ENCODE measurements around the gene IQGAP3.
"Not testable (repeated sequence)": the region's sequence is repeated elsewhere in the genome, so short reads cannot be mapped to it uniquely, and the experiment has no call there.

The IQGAP3 gene, protein sequence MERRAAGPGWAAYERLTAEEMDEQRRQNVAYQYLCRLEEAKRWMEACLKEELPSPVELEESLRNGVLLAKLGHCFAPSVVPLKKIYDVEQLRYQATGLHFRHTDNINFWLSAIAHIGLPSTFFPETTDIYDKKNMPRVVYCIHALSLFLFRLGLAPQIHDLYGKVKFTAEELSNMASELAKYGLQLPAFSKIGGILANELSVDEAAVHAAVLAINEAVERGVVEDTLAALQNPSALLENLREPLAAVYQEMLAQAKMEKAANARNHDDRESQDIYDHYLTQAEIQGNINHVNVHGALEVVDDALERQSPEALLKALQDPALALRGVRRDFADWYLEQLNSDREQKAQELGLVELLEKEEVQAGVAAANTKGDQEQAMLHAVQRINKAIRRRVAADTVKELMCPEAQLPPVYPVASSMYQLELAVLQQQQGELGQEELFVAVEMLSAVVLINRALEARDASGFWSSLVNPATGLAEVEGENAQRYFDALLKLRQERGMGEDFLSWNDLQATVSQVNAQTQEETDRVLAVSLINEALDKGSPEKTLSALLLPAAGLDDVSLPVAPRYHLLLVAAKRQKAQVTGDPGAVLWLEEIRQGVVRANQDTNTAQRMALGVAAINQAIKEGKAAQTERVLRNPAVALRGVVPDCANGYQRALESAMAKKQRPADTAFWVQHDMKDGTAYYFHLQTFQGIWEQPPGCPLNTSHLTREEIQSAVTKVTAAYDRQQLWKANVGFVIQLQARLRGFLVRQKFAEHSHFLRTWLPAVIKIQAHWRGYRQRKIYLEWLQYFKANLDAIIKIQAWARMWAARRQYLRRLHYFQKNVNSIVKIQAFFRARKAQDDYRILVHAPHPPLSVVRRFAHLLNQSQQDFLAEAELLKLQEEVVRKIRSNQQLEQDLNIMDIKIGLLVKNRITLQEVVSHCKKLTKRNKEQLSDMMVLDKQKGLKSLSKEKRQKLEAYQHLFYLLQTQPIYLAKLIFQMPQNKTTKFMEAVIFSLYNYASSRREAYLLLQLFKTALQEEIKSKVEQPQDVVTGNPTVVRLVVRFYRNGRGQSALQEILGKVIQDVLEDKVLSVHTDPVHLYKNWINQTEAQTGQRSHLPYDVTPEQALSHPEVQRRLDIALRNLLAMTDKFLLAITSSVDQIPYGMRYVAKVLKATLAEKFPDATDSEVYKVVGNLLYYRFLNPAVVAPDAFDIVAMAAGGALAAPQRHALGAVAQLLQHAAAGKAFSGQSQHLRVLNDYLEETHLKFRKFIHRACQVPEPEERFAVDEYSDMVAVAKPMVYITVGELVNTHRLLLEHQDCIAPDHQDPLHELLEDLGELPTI (N-terminal part only)

DNA sequence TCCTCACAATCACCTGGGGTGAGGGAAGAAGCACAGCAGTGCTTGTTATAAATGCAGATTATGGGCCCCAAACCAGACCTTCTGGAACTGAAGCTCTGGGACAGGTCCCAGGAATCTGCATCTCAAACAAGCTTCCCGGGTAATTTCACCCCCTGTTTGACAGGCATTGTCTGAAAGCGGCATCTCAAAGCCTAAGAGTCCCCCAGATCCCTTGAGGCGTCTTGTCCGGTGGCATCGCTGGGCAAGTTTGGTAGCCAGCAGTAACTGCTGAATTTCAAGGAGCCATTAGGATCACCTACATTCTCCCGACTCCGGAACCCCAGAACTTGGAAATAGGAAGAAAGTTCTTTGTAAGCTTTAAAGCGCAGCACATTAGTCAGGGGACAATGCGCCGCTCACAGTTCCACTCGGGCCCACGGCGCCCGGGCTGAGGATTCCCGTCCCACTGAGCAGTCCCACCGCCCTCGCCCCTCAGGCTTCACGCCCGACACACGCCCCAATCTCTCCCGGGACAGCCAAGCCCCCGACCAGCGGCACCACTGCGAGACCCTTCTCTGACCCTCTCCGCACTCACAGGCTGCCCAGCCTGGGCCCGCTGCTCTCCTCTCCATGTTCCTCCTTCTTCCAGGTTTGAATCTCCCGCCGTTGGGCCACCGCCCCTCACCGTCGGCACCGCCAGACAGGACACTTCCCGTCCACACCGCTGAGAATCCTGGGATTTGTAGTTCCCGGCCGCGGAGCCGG lies at the start of gene IQGAP3:
Gene IQGAP3 (minus strand): TSS at position 647 of the 744 bp plus-strand sequence. CDS start 36 bp downstream, at position 611.
- DNase-seq (ENCODE audit: low read depth) = peak; percentile 71

DNA sequence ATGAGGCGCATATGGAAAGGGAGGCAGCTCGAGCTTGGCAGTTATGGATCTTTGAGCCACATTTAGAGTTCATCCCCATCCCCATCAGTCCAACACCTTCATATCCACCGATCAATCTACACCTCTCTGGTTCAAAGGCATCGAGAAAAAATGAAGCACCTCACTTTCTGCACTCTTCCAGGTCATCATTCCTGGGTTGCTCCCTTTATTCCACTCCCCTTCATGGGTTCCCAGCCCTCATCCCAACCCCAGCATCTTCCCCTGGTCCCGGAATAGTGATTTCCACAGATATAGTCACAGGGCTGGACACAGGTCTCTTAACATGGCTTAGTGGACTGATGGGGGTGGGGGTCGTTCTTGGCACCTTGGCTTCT lies 47.2 kb upstream of the IQGAP3 start:
- DNase-seq (ENCODE audit: low read depth) = no peak

DNA sequence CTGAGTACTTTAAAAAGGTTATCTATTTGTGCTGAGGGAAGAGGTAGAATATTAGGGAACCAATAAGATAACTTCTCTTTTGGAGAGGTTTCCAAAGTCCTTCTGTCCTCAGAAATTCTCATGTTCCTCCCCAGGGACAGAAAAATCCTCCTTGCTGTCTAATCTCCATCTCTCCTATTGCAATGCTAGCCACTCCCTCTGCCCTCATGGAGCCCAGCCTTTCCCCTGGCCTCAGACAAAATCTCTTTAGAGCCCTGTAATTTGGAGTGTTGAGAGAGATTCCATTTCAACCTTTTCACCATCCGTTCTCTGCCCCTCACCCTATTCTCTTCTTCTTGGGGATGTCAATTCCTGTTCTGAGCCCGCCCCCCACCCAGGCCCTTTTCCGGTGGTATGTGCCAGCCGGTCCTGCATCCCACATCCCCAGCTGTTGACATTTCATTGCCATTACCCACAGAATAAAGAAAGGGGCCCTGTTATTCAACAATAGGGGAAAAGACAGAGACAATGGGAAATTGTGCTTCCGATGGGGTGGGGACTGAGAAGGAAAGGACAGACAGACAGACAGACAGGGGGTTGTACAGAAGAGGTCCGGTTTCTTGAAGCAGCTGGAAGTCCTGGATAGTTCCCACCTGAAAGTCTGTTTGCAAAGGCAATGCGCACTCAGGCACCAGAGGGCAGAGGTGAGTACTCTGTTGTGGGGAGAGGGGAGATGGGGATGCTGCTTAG lies 46.7 kb upstream of the IQGAP3 start, which contains the start of gene HAPLN2:
Gene HAPLN2 (plus strand): TSS at position 563 of the 729 bp plus-strand sequence. CDS start 4,076 bp downstream, outside the sequence.
- peak; percentile 17 for DNase-seq (ENCODE audit: low read depth)

DNA sequence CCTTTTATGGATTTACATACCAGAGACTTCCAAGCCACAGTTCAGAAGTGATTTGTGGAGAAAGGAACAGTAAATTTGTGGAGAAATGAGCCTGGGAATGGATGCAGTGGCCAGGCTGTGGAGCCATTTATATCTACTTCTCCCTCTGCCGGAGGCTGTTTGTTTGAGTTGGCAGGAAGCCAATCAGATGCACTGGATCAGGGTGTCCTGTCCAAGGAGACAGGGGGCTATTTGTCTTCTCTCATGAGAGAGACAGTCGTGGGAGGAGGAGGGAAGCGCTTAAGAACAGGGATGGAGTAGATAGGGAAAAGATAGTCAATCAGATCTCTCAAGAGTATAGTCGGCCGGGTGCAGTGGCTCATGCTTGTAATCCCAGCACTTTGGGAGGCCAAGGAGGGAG lies 44.1 kb upstream of the IQGAP3 start:
- DNase-seq (ENCODE audit: low read depth) = peak; percentile 98

DNA sequence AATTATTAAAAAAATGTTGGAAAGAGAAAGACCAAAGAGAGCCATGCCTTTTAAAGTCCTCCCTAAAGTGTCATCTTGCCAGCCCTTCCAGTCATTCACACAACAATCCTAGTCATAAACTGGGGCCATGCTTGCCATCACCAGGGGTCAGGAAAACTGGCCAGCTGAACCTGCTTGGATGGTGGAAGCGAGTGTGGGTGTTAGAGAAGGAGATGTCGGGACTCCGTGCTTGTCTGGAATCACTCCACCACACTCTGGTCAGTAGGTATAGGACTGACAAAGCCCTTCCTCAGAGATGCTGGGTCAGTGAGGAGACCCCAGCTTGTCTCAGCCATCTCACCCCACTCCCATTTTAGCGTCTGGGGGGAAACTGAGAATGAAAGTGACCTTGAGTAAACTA lies 43.6 kb upstream of the IQGAP3 start:
- no peak for DNase-seq (ENCODE audit: low read depth)

DNA sequence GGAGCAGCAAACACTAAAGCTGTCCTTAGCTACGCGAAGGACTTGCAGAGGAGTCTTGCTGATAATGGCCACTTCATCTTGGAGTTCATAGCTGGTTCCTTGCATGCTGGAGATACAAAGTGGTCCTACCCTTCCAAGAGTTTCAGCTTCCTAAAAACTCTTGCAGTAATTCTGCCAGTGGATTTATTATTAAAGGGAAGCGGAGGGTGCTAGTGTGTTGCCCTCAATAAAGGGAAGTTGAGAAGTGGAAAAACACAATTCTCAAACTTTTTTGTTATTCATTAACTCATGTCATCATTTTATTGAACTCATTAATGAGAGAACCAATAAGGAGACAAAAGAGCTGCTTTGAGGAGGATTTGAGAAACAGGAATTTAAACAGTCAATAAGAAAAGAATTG lies 40.3 kb upstream of the IQGAP3 start:
- no peak for DNase-seq (ENCODE audit: low read depth)

DNA sequence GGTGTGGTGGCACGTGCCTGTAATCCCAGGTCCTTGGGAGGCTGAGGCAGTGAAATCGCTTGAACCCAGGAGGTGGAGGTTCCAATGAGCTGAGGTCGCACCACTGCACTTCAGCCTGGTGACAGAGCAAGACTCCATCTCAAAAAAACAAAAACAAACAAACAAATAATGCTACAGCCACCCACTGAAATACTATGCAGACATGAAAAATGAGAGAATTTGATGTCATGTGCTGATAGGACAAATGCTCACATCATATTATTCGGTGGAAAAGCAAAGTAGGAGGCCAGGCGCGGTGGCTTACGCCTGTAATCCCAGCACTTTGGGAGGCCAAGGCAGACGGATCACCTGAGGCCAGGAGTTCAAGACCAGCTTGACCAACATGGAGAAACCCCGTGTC lies 37.7 kb upstream of the IQGAP3 start:
- not testable (repeated sequence) for DNase-seq (ENCODE audit: low read depth)

DNA sequence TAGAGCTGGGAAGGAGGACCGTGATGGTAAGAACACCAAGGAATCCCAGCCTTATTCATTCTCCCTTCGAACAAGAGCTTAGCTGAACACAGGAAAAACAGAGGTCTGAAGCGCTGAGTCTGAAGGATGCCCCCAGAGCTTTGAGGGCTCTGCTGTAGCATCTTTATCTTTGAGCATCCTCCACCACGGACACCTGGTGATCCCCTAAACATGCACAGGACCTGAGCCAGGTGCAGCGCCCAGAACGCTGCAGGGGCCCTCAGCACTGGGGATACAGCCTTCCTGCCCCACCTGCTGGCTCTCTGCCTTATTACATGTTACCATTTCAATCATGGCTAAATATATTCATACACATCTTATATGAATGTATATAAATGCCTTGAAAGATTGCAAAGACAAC lies 36.6 kb upstream of the IQGAP3 start:
- DNase-seq (ENCODE audit: low read depth) = no peak

DNA sequence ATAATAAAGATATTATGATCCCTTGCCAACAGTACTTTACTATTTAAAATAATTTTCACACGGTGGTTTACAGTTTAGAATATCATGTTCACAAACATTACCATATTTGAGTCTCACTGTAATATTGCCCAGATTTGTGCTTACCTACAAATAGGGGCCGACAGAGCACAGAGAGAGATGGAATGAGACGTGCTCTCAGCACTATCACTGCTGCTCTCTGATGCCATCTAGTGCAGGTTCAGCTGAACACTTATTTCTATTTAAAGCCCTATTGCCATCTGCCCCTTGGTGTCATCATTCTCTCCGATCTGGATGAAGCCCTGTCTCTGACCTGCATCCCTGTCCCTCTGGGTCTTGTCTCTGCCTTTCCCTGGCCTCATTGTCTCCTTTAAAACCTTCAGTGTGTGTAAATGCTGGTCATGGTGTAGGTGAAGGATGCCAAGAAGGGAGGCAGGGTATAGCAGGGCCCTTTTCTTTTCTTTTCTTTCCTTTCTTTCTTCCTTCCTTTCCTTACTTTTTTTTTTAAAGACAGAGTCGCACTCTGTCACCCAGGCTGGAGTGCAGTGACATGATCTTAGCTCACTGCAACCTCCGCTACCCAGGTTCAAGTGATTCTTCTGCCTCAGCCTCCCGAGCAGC lies 35.8 kb upstream of the IQGAP3 start:
- peak; percentile 71 for DNase-seq (ENCODE audit: low read depth)

DNA sequence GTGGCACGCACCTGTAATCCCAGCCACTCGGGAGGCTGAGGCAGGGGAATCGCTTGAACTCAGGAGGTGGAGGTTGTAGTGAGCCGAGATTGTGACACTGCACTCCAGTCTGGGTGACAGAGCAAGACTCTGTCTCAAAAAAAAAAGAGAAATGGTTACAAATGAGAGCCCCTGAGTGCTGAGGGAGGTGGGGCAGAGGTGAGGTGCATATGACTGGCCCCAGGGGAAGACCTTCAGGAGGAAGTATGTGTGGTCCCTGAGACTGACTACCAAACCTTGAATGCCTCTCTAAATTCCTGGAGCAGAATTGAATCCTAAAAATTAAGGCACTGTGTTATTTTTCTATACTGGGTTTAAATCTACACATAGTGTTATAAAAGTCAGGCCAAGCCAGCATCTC lies 35.0 kb upstream of the IQGAP3 start:
- not testable (repeated sequence) for DNase-seq (ENCODE audit: low read depth)

DNA sequence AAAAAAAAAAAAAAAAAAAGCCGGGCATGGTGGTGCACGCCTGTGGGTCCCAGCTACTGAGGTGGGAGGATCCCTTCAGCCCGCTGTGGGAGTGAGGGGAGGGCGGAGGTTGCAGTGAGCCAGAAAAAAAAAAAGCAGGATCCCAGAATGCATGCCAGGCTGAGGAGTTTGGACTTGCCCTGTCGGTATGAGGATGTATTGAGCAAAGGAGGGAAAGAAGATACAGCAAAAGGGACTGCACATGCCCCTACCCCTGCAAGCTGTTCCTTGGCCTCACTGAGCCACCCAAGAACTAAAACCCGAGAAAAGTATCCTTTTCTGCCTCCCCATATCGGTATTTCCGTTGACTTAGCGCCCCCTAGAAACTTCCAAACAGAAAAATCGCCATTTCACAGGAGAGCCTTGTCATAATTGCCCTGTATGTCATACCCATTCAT lies 30.2 kb upstream of the IQGAP3 start:
- DNase-seq (ENCODE audit: low read depth) = no peak

DNA sequence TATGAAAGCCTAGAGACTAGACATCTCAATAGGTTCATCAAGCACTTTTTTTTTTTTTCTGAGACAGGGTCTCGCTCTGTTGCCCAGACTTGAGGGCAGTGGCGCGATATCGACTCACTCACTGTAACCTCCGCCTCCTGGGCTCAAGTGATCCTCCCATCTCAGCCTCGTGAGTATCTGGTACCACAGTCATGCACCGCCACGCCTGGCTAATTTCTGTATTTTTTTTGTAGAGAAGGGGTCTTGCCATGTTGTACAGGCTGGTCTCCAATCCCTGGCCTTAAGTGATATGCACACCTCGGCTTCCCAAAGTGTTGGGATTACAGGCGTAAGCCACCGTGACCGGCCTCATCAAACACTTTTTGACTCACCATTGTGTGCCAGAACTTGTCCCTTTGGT lies 29.5 kb upstream of the IQGAP3 start:
- DNase-seq (ENCODE audit: low read depth) = no peak

DNA sequence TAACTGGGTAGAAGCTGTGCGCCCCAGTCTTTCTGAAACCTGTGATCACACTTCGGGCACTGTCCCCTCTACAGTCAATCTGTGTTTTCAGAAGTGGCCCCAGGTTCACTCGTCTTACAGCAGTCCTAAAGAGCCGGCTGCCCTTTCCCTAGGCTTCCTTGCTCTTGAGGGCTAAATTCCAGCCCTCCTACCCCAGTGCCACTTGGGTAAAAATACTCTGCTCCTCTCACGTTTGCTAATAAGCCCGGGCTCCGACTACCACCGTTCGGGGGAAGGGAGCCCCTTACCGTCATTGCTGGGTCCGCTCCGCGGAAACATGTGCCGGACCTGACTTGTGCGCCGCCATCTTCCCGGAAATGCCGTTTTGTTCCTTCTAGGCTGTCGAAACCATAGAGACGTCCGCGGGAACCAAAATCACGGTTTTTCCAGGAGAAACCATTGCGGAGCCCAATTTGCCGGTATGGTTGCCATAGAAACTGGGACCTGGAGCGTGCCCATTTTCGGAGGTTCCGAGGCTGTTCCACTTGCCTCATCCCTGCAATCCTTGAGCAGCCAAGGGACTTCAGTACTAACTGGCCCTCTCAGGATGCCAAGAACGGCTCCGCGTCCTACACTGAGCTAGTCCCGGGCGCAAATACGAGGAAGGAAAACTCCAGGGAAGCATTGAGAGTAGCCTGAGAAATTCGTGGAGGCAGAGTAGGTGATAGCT lies 28.9 kb upstream of the IQGAP3 start, which contains the start of gene GPATCH4:
Gene GPATCH4 (minus strand): TSS at position 358 of the 709 bp plus-strand sequence.
- peak; percentile 86 for DNase-seq (ENCODE audit: low read depth)

DNA sequence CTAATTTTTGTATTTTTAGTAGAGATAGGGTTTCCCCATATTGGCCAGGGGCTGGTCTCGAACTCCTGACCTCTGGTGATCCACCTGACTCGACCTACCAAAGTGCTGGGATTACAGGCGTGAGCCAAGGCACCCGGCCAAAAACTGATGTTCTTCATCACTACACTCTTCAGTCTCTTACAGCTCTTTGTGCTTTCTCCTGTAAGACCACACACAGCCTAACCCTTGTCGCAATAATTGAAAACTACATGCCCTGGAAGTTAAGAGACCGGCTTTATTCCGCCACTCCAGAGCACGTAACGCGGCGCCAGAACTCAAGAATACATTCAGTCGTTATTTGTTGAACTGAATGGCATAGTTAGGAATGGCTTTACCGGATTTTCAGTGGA lies 28.4 kb upstream of the IQGAP3 start:
- peak; percentile 46 for DNase-seq (ENCODE audit: low read depth)

DNA sequence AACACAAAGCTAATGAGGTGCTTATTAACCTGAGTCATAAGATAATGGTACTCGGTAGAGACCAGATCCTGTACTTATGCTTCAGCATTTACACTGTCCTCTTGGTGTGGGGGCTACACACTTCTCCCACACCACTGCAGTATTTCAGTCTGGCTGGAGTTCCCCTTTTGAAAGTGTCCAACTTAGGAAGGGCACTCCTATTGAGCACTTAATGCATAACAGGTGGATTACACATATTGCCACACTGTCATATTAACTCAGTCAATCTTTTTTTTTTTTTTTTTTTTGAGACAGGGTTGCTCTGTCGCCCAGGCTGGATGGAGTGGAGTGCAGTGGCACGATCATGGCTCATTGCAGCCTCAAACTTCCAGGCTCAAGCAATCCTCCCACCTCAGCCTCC lies 27.4 kb upstream of the IQGAP3 start:
- DNase-seq (ENCODE audit: low read depth) = no peak

DNA sequence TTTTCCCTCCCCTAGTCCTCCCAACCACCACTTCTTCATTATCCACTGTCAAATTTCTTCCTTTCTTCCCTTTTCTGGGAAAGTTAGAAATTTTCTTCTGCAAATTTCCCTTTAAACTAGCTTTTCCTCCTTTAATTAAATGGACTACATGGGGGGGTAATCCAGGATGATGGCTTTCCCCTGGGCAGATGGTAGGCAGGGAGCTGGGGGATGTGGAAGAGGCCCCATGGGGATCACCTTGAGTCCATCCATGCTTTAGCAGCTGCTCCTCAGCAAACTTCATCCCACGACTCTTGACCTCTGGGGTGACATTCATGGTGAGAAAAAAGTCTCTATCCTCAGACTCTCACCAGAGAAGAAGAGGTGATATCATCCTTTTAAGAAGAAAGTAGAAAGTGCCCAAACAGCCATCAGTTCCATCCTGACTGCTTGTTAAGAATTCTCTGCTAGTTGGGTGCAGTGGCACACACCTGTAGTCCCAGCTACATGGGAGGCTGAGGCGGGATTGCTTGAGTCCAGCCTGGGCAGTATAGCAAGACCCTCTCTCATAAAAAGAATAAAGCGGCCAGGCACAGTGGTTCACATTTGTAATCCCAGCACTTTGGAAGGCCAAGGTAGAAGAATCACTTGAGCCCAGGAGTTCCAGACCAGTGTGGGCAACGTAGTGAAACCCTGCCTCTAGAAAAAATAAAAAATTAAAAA lies 26.5 kb upstream of the IQGAP3 start:
- DNase-seq (ENCODE audit: low read depth) = no peak

DNA sequence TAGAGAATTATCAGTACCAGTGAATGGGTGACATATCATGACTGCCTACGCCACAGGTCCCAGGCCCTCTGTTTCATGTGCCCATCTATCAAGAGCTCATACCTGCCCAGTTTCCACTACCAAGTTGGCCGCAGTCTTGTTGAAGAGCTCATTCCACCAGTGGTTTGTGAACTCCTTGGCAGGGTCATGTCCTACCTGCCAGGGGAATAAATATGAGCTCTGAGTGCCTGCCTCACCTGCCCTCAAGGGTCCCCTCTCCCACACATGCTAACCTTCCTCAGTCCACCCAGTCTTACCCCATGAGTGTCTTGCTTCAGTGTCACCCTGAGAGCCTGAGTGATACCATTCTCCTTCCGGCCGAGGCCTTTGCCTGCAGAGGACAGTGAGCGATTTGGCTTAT lies 25.8 kb upstream of the IQGAP3 start:
- no peak for DNase-seq (ENCODE audit: low read depth)

DNA sequence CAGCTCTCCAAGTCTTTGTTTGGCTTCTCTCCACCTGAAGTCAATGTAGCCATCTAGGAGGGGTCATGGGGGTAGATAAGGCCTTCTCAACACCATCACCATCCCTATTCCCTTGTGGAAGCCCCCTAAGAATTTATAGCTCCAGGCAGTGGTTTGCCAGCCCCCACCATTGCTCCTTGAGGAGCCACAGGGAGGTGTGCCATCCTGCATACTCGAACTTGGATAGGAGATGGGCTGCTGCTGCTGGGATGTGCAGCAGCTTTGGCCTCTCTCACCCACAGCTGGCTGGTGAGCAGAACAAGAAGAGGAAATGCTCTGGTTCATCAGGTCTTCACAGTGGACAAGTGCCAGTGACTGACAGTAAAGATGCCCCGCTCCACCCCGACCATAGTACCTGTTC lies 24.1 kb upstream of the IQGAP3 start:
- DNase-seq (ENCODE audit: low read depth) = no peak

DNA sequence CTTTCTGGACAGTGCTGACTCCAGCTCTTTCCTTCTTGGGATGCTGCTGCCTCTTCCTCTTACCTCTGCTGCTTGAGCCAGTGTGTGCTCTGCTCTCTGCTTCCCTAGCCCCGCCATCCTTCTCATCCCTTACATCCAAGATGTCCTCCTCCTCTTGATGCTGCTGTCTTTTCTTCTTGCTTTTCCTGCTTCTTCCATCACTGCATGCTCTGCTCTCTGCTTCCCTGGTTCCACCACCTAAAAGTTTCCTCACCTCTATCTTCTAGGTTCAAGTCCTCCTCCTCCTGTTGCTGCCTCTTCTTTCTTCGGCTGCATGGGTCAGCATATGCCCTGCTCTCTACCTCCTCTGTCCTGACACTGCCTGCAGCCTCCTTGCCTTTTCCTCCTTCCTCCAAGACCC lies 22.7 kb upstream of the IQGAP3 start:
- DNase-seq (ENCODE audit: low read depth) = no peak
